DOHH2 (cell line): Measurements from ENCODE around the gene DPP10.
"Not testable (repeated sequence)": the region's sequence is repeated elsewhere in the genome, so short reads cannot be mapped to it uniquely, and the experiment has no call there.

ENCODE experiments used
- H3F3A ChIP-seq: fragments of 200-600 bp; sonication (generic), shearing (Covaris generic); 2 replicates; pipeline ENCODE4 v1.6.0; 2016; ENCODE audit warnings: antibody characterized with exemption, mild to moderate bottlenecking; ENCODE audit not compliant: control insufficient read depth, insufficient read depth
- H3K27ac ChIP-seq: fragments of 200-600 bp; sonication (generic); 2 replicates; pipeline ENCODE4 v1.5.1; 2014; ENCODE audit warnings: low read depth, mild to moderate bottlenecking, low read length, moderate library complexity
- H3K27me3 ChIP-seq: fragments of 200-600 bp; sonication (generic); 2 replicates; pipeline ENCODE4 v1.6.1; 2014; ENCODE audit warnings: mild to moderate bottlenecking, low read length, mixed read lengths; ENCODE audit not compliant: control insufficient read depth
- H3K36me3 ChIP-seq: fragments of 200-600 bp; sonication (generic); 2 replicates; pipeline ENCODE4 v1.6.1; 2014; ENCODE audit warnings: mild to moderate bottlenecking, low read length, moderate library complexity, mixed read lengths; ENCODE audit not compliant: control insufficient read depth
- H3K4me1 ChIP-seq: fragments of 200-600 bp; sonication (generic); 2 replicates; pipeline ENCODE4 v1.6.1; 2014; ENCODE audit warnings: mild to moderate bottlenecking, low read length, mixed read lengths; ENCODE audit not compliant: control insufficient read depth
- H3K4me2 ChIP-seq: fragments of 200-600 bp; sonication (generic); 2 replicates; pipeline ENCODE4 v1.6.0; 2014; ENCODE audit warnings: mild to moderate bottlenecking, low read length, moderate library complexity
- H3K4me3 ChIP-seq: fragments of 200-600 bp; sonication (generic); 2 replicates; pipeline ENCODE4 v1.5.1; 2014; ENCODE audit warnings: mild to moderate bottlenecking, low read length, mixed read lengths
- H3K79me2 ChIP-seq: fragments of 200-600 bp; sonication (generic); 2 replicates; pipeline ENCODE4 v1.6.1; 2014; ENCODE audit warnings: mild to moderate bottlenecking, low read length, mixed read lengths; ENCODE audit not compliant: control insufficient read depth
- H3K9me2 ChIP-seq: fragments of 200-600 bp; sonication (generic); replicated peaks from 2 replicates; pipeline ENCODE4 v1.6.1; 2014; ENCODE audit warnings: mild to moderate bottlenecking, low read length, mixed read lengths; ENCODE audit not compliant: control insufficient read depth
- H3K9me3 ChIP-seq: fragments of 200-600 bp; sonication (generic); 2 replicates; pipeline ENCODE4 v1.6.1; 2014; ENCODE audit warnings: antibody characterized with exemption, low read length, mixed read lengths; ENCODE audit not compliant: control insufficient read depth, insufficient read depth
- H4K20me1 ChIP-seq: fragments of 200-600 bp; sonication (generic); 2 replicates; pipeline ENCODE4 v1.6.0; 2014; ENCODE audit warnings: low read depth, mild to moderate bottlenecking, antibody characterized with exemption, low read length, moderate library complexity; ENCODE audit not compliant: control insufficient read depth, insufficient read depth
- EZH2phosphoT487 ChIP-seq: fragments of 200-600 bp; sonication (generic); IDR thresholded peaks from 2 replicates; pipeline ENCODE4 v1.6.1; 2017; ENCODE audit warnings: borderline replicate concordance, mild to moderate bottlenecking, antibody characterized with exemption, low read length, moderate library complexity, mixed read lengths
- TF ChIP-seq, protein P1 (sequence below): fragments of 200-600 bp; sonication (generic); IDR thresholded peaks from one replicate; pipeline ENCODE4 v1.5.1; 2014; ENCODE audit warnings: antibody characterized with exemption, mild to moderate bottlenecking, low read depth, low read length; ENCODE audit not compliant: poor library complexity, severe bottlenecking

Gene DPP10

DNA sequence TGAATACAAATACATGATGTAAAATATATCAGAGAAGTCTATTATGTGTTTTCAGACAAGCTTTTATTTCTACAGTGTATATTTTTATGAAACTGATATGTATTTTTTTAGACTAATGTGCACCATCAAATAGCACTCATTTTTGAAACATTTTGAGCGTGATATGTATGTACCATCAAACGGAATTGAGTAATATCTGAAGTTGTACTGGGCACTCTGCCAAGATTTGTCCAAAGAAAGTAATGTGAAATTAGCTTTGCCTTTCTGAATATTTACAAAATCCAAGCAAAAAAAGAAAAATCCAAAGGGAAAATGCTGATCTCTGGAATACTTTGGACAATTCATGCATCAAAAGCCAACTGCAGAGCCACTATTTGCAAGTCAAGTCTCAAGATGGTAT, 972.0 kb downstream of the DPP10 start:
- no peak overlapping the region for H3K4me2 ChIP-seq
- H3K4me1 ChIP-seq = no peaks in the 10 kb centered on the region
- TF ChIP-seq, protein P1, sequence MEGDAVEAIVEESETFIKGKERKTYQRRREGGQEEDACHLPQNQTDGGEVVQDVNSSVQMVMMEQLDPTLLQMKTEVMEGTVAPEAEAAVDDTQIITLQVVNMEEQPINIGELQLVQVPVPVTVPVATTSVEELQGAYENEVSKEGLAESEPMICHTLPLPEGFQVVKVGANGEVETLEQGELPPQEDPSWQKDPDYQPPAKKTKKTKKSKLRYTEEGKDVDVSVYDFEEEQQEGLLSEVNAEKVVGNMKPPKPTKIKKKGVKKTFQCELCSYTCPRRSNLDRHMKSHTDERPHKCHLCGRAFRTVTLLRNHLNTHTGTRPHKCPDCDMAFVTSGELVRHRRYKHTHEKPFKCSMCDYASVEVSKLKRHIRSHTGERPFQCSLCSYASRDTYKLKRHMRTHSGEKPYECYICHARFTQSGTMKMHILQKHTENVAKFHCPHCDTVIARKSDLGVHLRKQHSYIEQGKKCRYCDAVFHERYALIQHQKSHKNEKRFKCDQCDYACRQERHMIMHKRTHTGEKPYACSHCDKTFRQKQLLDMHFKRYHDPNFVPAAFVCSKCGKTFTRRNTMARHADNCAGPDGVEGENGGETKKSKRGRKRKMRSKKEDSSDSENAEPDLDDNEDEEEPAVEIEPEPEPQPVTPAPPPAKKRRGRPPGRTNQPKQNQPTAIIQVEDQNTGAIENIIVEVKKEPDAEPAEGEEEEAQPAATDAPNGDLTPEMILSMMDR = no peak
- no peak for TF ChIP-seq EZH2phosphoT487
- H3K36me3 ChIP-seq = no peaks in the 10 kb centered on the region
- no peaks in the 10 kb centered on the region for H4K20me1 ChIP-seq
- no peaks in the 10 kb centered on the region for H3K79me2 ChIP-seq
- no peaks in the 10 kb centered on the region for H3F3A ChIP-seq
- no peaks in the 10 kb centered on the region for H3K9me2 ChIP-seq
- no peaks in the 10 kb centered on the region for H3K9me3 ChIP-seq
- no peak overlapping the region for H3K4me3 ChIP-seq
- no peak overlapping the region for H3K27ac ChIP-seq
- H3K27me3 ChIP-seq = no peaks in the 10 kb centered on the region

DNA sequence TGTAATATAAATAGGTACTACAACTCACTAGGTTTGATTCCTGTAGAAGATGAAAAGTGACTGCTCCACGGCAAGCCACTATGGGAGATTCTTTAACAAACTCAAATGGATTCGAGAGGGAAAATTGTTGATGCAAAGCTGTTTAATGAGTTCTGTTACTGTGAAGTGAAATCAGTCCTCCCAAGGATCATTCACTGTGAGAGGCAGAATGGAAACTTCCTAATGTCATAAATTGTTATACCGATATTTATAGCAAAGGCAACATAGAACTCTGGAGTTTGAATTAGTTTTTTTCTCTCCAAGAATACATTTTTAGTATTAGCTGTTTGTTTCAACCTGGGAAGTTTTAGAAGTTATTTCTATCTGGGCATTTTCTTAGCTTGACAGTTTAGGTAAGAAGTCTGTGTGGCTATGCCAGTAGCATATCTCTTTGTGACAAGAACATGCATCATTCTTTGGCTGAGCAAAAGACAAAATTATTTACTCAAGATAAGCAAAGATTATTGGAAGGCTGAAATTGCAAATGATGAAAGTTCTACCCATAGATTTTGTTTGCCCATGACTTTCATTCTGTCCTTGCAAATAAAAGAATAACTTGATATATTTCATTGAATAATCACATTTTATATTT, 979.7 kb downstream of the DPP10 start:
- no peaks in the 10 kb centered on the region for H3K79me2 ChIP-seq
- no peaks in the 10 kb centered on the region for H4K20me1 ChIP-seq
- no peaks in the 10 kb centered on the region for H3K27me3 ChIP-seq
- TF ChIP-seq EZH2phosphoT487 = no peak
- TF ChIP-seq, protein P1 = no peak
- H3K9me2 ChIP-seq = no peaks in the 10 kb centered on the region
- H3F3A ChIP-seq = no peaks in the 10 kb centered on the region
- H3K9me3 ChIP-seq = no peaks in the 10 kb centered on the region; the same call in 1 of the 2 replicates
- no peaks in the 10 kb centered on the region for H3K36me3 ChIP-seq
- H3K27ac ChIP-seq = no peak overlapping the region
- no peak overlapping the region for H3K4me2 ChIP-seq
- H3K4me3 ChIP-seq = no peak overlapping the region
- H3K4me1 ChIP-seq = no peaks in the 10 kb centered on the region

DNA sequence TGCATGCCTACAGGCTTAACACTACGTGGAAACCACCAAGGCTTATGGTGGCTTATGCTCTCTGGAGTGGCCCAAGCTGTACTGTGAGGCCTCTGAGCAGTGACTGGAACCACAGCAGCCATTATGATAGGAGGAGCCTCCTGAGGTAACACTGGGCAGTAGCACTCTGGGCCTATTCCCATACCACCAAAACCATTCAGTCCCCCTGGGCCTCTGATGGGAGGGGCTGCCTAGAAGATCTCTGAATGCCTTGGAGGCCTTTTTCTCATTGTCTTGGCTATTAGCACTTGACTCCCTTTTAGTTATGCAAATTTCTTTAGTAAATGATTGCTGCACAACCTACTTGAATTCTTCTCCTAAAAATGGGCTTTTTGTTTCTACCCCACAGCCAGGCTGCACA, 985.0 kb downstream of the DPP10 start:
- H3K27ac ChIP-seq = no peak overlapping the region
- no peak overlapping the region for H3K4me3 ChIP-seq
- no peaks in the 10 kb centered on the region for H3K36me3 ChIP-seq
- H3K4me1 ChIP-seq = no peaks in the 10 kb centered on the region
- H3K79me2 ChIP-seq = no peaks in the 10 kb centered on the region
- H3K4me2 ChIP-seq = no peak overlapping the region
- no peaks in the 10 kb centered on the region for H4K20me1 ChIP-seq
- H3K9me3 ChIP-seq = no peaks in the 10 kb centered on the region; the same call in 1 of the 2 replicates
- H3F3A ChIP-seq = no peaks in the 10 kb centered on the region
- no peak for TF ChIP-seq EZH2phosphoT487
- TF ChIP-seq, protein P1 = no peak
- H3K27me3 ChIP-seq = no peaks in the 10 kb centered on the region
- H3K9me2 ChIP-seq = no peaks in the 10 kb centered on the region

DNA sequence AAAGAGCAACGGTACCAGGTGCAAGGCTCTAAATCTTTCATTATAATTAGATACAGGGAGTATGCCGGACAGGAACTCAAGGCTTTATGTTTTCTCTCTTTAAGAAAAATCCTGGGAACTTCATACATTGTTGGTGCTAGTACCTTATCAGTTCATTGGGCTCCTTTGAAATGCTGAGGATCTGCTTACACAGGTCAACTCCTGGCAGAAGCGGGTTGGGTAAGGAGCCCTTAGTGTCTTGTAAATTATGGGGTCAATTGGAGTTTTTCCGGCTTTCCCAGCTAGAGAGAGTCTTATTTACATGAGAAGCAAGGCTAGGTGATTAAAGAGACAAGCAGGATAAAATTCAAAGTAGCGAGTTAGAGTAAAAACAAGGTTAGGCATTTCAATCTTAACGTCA, 998.3 kb downstream of the DPP10 start:
- H3K27ac ChIP-seq, H4K20me1 ChIP-seq, H3K36me3 ChIP-seq, H3K4me2 ChIP-seq, H3K9me3 ChIP-seq, H3K9me2 ChIP-seq, H3K27me3 ChIP-seq, H3F3A ChIP-seq, H3K4me1 ChIP-seq, H3K79me2 ChIP-seq, H3K4me3 ChIP-seq: not testable (repeated sequence)
